ENCODE measurements around the gene DSE. TPM values are rescaled to one million over a fixed set of nuclear protein-coding genes. Genes with fewer than 3 reads are reported as not detected.

DSE gene
- total RNA-seq, 2 donors from 2014 or later = 8.0 to 10.9 TPM

DNA sequence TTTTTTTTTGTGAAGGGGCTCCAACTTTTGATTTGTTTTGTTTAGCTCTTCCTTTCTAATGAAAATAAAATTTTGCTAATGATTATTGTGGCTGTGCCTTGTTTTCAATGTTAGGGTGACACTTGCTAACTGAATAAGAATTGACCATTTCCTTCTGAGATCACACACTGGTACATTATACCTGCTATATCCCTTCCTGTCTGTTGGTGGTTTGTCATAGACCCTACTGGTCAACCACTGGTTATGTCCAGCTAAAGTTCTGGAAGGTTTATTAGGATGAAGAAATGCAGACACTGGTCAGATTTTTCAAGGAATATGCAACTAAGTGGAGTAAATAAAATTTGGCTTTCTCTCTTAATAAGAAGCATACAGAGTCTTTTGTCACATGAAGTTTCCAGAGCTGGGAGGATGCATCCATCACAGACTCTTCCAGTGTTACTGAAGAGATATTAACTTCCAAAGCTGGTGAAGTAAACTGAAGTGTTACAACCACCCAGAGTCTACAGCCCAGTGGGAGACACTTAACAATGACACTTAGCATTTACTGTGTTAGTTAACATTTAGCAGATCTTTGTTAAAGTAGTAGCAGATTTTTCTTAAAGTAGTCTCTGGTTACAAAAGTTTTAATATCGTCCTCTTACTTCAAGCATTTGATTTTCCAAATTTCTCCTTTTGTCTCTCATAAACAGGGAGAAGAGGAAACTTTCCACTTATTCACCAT lies 121.0 kb downstream of the DSE start:
- no peak for ATAC-seq

DNA sequence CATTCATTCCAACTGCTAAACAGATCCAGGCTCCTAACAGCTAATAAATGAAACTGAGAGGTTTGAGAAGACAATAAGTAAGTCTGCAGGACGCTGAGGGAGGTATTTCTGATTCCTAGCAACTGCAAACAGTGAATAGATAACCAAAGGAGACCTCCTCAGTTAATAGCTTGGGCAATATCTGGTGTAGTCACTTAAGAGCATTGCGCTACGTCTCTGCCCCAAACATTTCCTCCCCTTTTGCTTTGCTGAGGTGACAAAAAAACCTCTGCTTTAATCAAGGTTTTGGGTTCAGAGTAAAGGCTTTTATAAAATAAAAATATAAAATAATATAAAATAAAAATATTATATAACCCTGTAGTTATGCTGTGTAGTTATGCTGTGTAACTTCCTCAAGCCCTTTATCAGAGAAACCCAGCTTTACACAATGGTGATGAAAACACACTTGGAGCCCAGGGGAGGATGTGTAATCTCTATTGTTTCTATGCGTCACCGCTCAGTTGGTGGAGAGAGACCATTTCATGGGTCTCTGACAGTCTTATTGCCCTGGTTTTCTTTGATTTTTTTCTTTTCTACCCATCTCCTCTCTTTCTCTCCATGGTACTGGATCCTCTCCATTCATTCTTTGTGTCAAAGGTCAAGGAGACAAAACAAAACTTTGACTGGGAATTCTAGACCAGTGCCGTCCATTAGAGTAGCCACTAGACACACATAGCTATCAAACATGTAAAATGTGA lies 121.8 kb downstream of the DSE start:
- intact Hi-C loops (cut with DNase I, micrococcal nuclease) = no loop called here
- DNase-seq = no peak
- ATAC-seq = no peak

More for the DNA sequence above, 121.0 kb downstream of the DSE start:
- intact Hi-C loops (cut with DNase I, micrococcal nuclease) = no loop called here
- DNase-seq = no peak

Other genes starting within 250 kb of the DSE start
- gene COL10A1, start 244.8 kb upstream of the DSE start, total RNA-seq = not detected
- 1 to 10 TPM; 5.7 to 7.5 TPM for gene TSPYL4, start 116.9 kb upstream of the DSE start, total RNA-seq
- 10 to 100 TPM; 70.1 to 80.1 TPM for gene TSPYL1, start 91.0 kb upstream of the DSE start, total RNA-seq
- gene CALHM6, start 90.4 kb downstream of the DSE start, total RNA-seq = 1 to 10 TPM in 1 of 2 donors, under 1 TPM in 1; 0.61 to 4.2 TPM
- gene CALHM5, start 140.7 kb downstream of the DSE start, total RNA-seq = under 1 TPM; 0.18 to 0.64 TPM
- gene TRAPPC3L, start 174.7 kb downstream of the DSE start, total RNA-seq = not detected
- gene CALHM4, start 182.8 kb downstream of the DSE start, total RNA-seq = not detected
- 10 to 100 TPM; 29.1 to 29.5 TPM for gene RWDD1, start 200.6 kb downstream of the DSE start, total RNA-seq
- under 1 TPM; 0.27 to 0.31 TPM for gene RSPH4A, start 245.5 kb downstream of the DSE start, total RNA-seq

Data from left colon (tissue), 2 donors.